HepG2 (cell line): ENCODE data around the gene TMEM59. TPM values are rescaled to one million over a fixed set of nuclear protein-coding genes. Genes with fewer than 3 reads are reported as not detected.

Experiments
- ARHGAP35 ChIP-seq: sonication (generic); formaldehyde crosslinking; IDR thresholded peaks from 2 replicates; pipeline ENCODE4 v1.9.0; 2022; ENCODE audit warnings: mild to moderate bottlenecking, inconsistent platforms, moderate library complexity, missing genetic modification reagents, borderline replicate concordance
- ATM ChIP-seq: fragments of 450-650 bp; IDR thresholded peaks from 2 replicates; pipeline ENCODE4 v1.7.1; 2017; ENCODE audit warnings: mild to moderate bottlenecking, borderline replicate concordance
- GLI4 ChIP-seq: sonication (generic); formaldehyde crosslinking; IDR thresholded peaks from 2 replicates; pipeline ENCODE4 v1.5.1; 2020; ENCODE audit warnings: missing genetic modification reagents, mild to moderate bottlenecking, moderate library complexity, borderline replicate concordance
- HNF1A ChIP-seq, 2 experiments: sonication (generic) in 1 of 2; formaldehyde crosslinking in 1 of 2; IDR thresholded peaks; 2 replicates each; pipeline versions ENCODE4 v1.4.0 to v1.6.1; 2016 to 2020; ENCODE audit warnings: borderline replicate concordance in 1 of 2, low read depth in 1 of 2, mild to moderate bottlenecking in 1 of 2, missing genetic modification reagents in 1 of 2
- NFKB2 ChIP-seq: sonication (generic); formaldehyde crosslinking; IDR thresholded peaks from 2 replicates; pipeline ENCODE4 v1.4.0; 2020; ENCODE audit warnings: missing genetic modification reagents, borderline replicate concordance
- PHF8 ChIP-seq: sonication (generic); formaldehyde crosslinking; IDR thresholded peaks from 2 replicates; pipeline ENCODE4 v1.5.0; 2020; ENCODE audit warnings: missing genetic modification reagents
- RCOR2 ChIP-seq: IDR thresholded peaks from 2 replicates; pipeline ENCODE4 v1.6.1; 2016; ENCODE audit warnings: missing biosample characterization, missing genetic modification reagents
- SP140L ChIP-seq: sonication (generic); formaldehyde crosslinking; IDR thresholded peaks from 2 replicates; pipeline ENCODE4 v1.4.0; 2020; ENCODE audit warnings: missing genetic modification reagents, borderline replicate concordance
- SP5 ChIP-seq: IDR thresholded peaks from 2 replicates; pipeline ENCODE4 v1.6.1; 2016; ENCODE audit warnings: low read depth, borderline replicate concordance
- ZFX ChIP-seq: sonication (generic); formaldehyde crosslinking; IDR thresholded peaks from 2 replicates; pipeline ENCODE4 v1.4.0; 2020; ENCODE audit warnings: mild to moderate bottlenecking, low read depth, missing genetic modification reagents, moderate library complexity
- ZNF441 ChIP-seq: sonication (generic); formaldehyde crosslinking; IDR thresholded peaks from 2 replicates; pipeline ENCODE4 v1.7.0; 2021; ENCODE audit warnings: missing genetic modification reagents, borderline replicate concordance
- ZNF616 ChIP-seq: sonication (generic); formaldehyde crosslinking; IDR thresholded peaks from 2 replicates; pipeline ENCODE4 v1.5.0; 2020; ENCODE audit warnings: low read depth, mild to moderate bottlenecking, missing genetic modification reagents
- polyA plus RNA-seq, 8 experiments: library from polyadenylated mRNA; depleted of rRNA in 3 of 8; stranded (reverse) in 7 of 8; unstranded in 1 of 8; fragments of >200 nt; fragmentation: Illumina TruSeq in 4 of 8; extraction: Trizol in 4 of 8; gene quantifications; 2 replicates each; pipeline versions ENCODE4 v1.2.1 to v1.2.3, GENCODE V29; 2011 to 2016; ENCODE audit warnings: low read depth in 4 of 8, missing spikeins in 1 of 8, mixed read lengths in 1 of 8; ENCODE audit not compliant: insufficient read depth in 1 of 8
- total RNA-seq, 5 experiments: library from RNA; depleted of rRNA; stranded (reverse); fragments of >200 nt; fragmentation: Illumina TruSeq; extraction: Trizol; gene quantifications; 2 replicates each; pipeline ENCODE4 v1.2.3, GENCODE V29; 2016; ENCODE audit warnings: low read depth in 1 of 5

The TMEM59 gene
- total and polyA plus RNA-seq, 2 of the 13 experiments (the other 11 are each of a cell fraction or from before 2014, with no cell fraction given), result 147 to 363 TPM

GRCh38 chr1:54016343-54017282 is 36.4 kb downstream of the TMEM59 start (continued):
- no peak for TF ChIP-seq NFKB2 (CRISPR knock-in tag)
- TF ChIP-seq ZNF441 (CRISPR knock-in tag), result no peak
- 0 out of 2 replicates have a peak, but pooled peaks have one; percentile 24 for TF ChIP-seq HNF1A (IDR thresholded peaks at IDR 0.05; ENCODE audit: low read depth)
- peak; percentile 70; the same call in 1 of the 2 replicates for TF ChIP-seq HNF1A (CRISPR knock-in tag; IDR thresholded peaks at IDR 0.05; ENCODE audit: borderline replicate concordance)
- TF ChIP-seq ZNF616 (CRISPR knock-in tag), result no peak
- TF ChIP-seq RCOR2 (CRISPR knock-in tag), result peak; percentile 99
- no peak for TF ChIP-seq GLI4 (CRISPR knock-in tag)
- no peak for TF ChIP-seq ARHGAP35 (CRISPR knock-in tag)
- TF ChIP-seq ATM, result no peak
- peak; percentile 94 for TF ChIP-seq SP5 (CRISPR knock-in tag)
- TF ChIP-seq SP140L (CRISPR knock-in tag), result no peak
- TF ChIP-seq ZFX (CRISPR knock-in tag), result no peak
- no peak for TF ChIP-seq PHF8
